Measurements from ENCODE around the gene WDR90.
A peak's percentile ranks its signal among the peaks of the same experiment; 100 is the strongest.

WDR90 gene

DNA sequence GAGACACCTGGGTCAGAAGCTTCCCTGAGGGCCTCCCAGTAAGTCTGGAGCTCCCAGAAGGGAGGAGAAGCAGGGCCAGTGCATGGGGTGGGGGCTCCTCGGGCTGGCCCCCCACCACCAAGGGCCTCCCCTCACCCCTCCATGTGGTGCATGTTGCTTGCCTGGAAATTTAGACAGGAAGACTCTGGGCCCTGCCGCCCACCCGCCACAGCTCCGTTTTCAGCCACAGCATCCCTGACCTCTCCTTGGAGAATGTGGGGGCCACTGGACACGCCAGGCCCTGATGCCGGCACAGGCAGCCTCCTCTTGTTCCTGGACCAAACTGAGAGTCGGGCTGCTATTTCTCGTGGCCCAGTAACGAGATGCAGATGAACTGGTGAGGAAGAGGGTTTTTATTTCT lies 10.3 kb upstream of the WDR90 start:
- no peak for DNase-seq (ENCODE audit: low spot score)

DNA sequence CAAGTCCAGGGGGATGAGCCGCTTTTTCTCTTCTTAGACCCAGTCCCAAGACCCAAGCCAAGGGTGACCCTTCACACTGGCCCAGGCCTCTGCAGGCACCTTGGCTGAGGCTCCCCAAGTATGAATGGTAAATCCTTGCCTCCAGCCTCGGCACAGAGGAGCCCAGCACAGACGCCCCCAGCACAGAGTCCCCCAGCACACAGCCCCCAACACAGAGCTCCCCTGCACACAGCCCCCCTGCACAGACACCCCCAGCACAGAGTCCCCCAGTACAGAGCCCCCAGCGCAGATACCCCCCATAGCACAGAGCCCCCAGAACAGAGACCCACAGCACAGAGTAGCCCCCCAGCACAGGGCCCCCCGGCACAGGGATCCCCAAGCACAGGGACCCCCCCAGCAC lies 8.6 kb upstream of the WDR90 start:
- no peak for DNase-seq (ENCODE audit: low spot score)

GRCh38 chr16:641326-642188 lies 7.6 kb upstream of the WDR90 start, which contains the start of gene MCRIP2:
Gene MCRIP2, plus strand, starts transcription at chr16:641828. Its CDS starts 164 bp downstream, at chr16:641992.
- DNase-seq (ENCODE audit: low spot score) = peak; percentile 90

- DNase-seq (ENCODE audit: low spot score) = peak; percentile 55
These were observed 6.7 kb upstream of the WDR90 start for GRCh38 chr16:642189-643049.

- no peak for DNase-seq (ENCODE audit: low spot score)
These were observed 6.2 kb upstream of the WDR90 start for GRCh38 chr16:643050-643368.

- no peak for DNase-seq (ENCODE audit: low spot score)
These were observed 4.6 kb upstream of the WDR90 start for GRCh38 chr16:644556-644955.

- no peak for DNase-seq (ENCODE audit: low spot score)
These were observed 3.1 kb upstream of the WDR90 start for GRCh38 chr16:645852-646678.

- no peak for DNase-seq (ENCODE audit: low spot score)
These were observed 2.4 kb upstream of the WDR90 start for GRCh38 chr16:646679-647172.

DNA sequence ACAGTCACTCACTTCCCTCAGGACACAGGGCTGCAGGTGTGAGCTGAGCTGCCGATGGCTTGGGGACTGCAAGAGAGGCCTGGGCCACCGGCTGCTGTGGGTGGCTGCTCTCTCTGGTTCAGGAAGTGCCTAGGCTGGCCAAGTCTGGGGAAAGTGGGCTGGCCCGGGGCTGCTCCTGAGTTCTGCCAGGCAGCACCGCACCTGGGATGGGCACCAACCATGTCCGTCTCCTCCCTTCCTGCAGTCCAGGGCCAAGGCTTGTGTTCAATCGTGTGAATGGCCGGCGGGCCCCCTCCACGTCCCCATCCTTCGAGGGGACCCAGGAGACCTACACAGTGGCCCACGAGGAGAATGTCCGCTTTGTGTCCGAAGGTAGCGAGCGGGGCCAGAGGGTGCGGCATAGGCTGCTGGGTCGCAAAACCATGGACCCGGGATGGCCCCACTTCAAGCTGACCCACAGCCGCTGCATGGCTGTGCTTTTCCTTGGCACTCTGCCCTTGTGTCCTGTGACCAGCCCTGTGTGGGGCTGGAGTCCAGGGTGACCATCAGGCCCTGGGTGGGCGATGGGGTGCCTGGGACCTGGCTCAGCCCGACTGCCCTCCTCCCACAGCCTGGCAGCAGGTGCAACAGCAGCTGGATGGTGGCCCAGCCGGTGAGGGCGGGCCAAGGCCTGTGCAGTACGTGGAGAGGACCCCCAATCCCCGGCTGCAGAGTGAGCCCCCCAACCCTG lies 1.8 kb upstream of the WDR90 start:
- no peak for DNase-seq (ENCODE audit: low spot score)

GRCh38 chr16:648071-648780 lies 939 bp upstream of the WDR90 start:
- peak; percentile 77 for DNase-seq (ENCODE audit: low spot score)

DNA sequence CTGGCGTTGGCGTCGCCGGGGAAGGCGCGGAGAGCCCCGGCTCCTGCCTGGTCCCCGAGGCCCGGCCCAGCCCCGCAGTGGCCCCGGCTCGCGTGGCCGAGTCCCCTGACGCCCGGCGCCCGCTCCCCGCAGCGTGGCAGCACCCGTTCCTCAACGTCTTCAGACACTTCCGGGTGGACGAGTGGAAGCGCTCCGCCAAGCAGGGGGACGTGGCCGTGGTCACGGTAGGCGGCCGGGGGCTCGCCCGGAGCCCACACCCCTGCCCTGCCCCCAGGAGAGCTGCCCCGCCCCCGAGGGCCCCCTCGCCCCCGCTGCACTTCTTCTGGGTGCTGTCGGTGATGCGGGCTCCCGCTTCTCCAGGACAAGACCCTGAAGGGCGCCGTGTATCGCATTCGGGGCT lies 466 bp downstream of the WDR90 start:
- DNase-seq (ENCODE audit: low spot score) = peak; percentile 39

DNA sequence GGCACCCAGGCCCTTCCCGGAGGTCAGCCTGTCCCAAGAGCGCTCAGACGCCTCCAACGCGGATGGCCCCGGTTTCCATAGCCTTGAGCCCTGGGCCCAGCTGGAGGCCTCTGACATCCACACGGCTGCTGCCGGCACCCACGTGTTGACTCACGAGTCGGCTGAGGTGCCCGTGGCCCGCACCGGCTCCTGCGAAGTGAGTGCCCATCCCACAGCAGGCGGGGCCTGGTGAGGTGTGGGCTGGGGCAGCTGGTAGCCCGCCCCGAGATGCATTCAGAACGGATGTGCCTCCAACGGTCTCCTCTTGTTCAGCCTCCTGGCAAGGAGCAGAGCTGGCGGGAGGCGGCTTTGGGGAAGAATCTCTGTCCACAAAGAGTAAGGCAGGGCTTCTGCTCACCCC lies 2.7 kb downstream of the WDR90 start:
- no peak for DNase-seq (ENCODE audit: low spot score)

DNA sequence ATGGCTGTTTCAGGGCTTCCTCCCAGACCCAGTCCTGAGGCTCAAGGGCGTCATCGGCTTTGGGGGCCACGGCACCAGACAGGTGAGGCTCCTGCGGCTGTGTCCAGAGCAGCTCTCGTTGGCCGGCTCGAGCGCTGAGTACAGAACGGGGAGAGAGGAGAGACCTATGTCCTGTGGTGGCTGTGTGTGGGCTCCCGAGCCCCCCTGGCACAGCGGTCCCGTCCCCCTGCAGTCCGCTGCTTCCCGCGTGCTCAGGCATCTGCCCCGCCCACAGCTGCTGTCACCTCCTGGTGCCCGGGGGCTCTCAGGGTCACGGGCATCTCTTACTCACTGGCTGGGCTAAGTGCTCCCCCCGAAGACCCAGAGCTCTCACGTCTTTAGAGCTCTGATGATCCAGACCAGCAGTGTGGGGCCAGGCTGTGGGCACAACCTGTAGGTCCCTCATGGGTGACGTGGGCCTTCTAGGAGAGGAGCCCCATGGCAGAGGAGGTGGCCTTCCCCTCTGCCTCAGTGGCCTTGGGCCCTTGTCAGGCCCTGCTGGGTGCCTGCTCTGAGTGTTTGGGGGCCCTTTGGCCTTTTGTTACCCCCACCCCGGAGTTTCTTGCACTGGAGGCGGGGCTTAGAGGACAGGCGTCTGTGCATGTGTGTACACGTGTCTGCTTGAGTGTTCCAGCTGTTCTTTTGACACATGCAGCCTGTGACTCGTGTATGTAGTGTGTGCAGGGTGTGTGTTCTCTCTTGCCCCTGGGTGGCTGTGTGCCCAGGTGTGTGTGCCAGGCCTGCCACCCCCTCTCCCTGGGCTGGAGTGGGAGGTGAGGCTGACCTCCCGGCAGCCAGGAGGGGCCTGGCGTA lies 3.5 kb downstream of the WDR90 start:
- DNase-seq (ENCODE audit: low spot score) = no peak

DNA sequence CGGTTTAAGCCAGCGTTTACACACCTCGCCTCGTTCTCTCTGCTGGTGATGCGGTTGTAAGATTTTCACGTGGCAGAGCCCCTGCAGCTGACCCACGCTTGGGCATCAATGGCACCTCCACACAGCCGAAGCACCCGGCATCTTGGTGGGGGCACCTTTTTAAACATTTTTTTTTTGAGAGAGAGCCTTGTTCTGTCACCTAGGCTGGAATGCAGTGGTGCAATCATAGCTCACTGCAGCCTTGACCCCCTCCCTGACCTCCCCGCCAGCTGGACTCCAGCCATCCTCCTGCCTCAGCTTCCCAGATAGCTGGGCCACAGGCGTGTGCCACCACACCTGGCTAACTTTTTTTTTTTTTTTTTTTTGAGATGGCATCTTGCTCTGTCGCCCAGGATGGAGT lies 4.9 kb downstream of the WDR90 start:
- DNase-seq (ENCODE audit: low spot score) = no peak

- no peak for DNase-seq (ENCODE audit: low spot score)
These were observed 8.3 kb downstream of the WDR90 start for GRCh38 chr16:657487-657886.

DNA sequence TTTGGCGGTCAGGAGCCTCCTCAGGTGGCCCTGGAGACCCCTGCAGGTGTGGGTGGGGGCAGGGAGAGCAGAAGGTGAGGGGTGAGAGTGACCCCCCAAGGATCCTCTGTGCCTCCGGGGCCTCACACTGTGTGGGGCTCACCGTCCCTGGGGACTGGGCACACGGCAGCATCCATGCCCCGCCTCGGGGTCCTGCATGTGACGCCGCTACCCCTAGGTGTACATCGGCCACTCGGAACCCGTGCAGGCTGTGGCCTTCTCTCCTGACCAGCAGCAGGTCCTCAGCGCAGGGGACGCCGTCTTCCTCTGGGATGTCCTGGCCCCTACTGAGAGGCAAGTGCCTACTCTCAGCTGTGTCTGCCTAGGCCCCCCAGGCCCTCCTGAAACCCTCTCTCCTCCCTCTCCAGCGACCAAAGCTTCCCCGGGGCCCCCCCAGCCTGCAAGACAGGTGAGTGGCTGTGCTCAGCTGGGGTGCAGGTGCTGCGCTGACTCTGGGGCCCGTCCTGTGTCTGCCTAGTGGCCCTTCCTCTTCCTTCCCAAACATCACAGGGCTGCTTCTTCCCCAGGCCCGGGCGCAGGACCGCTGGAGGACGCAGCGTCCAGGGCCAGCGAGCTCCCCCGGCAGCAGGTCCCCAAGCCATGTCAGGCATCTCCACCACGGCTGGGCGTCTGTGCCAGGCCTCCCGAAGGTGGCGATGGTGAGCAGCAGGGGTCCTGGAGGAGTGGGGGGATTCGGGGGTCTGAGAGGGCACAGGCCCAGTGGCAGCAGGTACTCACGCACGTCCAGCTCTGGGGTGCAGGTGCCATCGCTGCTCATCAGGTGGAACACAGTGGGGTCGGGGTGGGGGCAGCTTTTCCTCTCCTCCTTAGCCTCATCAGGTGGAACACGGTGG lies 9.8 kb downstream of the WDR90 start:
- no peak for DNase-seq (ENCODE audit: low spot score)

- no peak for DNase-seq (ENCODE audit: low spot score)
These were observed 10.5 kb downstream of the WDR90 start for GRCh38 chr16:659618-660017.

DNA sequence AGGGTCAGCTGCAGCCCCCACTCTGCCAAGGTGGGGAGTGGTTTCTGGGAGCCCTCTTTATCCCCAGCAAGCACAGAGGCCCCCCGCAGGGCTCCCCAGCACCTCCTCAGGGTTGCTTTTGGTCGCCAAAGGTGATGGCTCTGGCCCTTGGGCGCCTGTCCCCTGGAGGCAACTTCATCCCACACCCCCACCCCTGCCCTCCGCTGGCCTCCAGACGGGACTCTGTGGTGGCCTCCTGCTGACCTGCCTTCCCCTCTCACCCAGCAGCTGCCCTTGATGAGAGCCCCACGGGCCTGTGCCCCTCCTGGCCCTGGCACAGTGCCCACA lies 10.9 kb downstream of the WDR90 start:
- no peak for DNase-seq (ENCODE audit: low spot score)

Data from RKO (cell line).